IMR-90 (cell line): Measurements from ENCODE around the gene SLC4A11. TPM values are rescaled to one million over a fixed set of nuclear protein-coding genes. Genes with fewer than 3 reads are reported as not detected.

Experiments used
- ATAC-seq: fragments of 200-7000 bp; cut with Tn5 transposase; 2 replicates; pipeline ENCODE4 v1.9.1; 2020; ENCODE audit warnings: low read depth, mild to moderate bottlenecking, moderate library complexity
- BruUV-seq: library from RNA; stranded (reverse); fragments of 400-500 nt; replicated peaks from 2 replicates; lab custom pipeline; 2021; lab: Mats Ljungman, UMichigan
- CTCF ChIA-PET: fragments of 300-600 bp; formaldehyde crosslinking; extraction: SDS; loops from one replicate; lab custom pipeline; 2021; ENCODE audit warnings: antibody characterized with exemption; lab: Yijun Ruan, JAX
- POLR2A ChIA-PET: fragments of 300-600 bp; sonication (Branson Sonifier 250); formaldehyde crosslinking; loops from one replicate; lab custom pipeline; 2022; ENCODE audit warnings: antibody characterized with exemption; ENCODE audit not compliant: unreplicated experiment; lab: Charles Lee
- DNase-seq: peaks from one replicate; pipeline ENCODE4 v3.0.0; 2013
- H2AFZ ChIP-seq: replicated peaks from 2 replicates; pipeline ENCODE3; 2013; ENCODE audit warnings: low read length, mild to moderate bottlenecking; ENCODE audit not compliant: poor library complexity
- H2AK5ac ChIP-seq: 2 replicates; pipeline ENCODE4 v1.6.1; 2013; ENCODE audit warnings: low read depth, low read length, inconsistent platforms
- H2AK9ac ChIP-seq: replicated peaks from 2 replicates; pipeline ENCODE3; 2013; ENCODE audit warnings: mild to moderate bottlenecking, low read depth, low read length, moderate library complexity; ENCODE audit not compliant: poor library complexity
- H2BK120ac ChIP-seq: 2 replicates; pipeline ENCODE4 v1.6.1; 2013; ENCODE audit warnings: low read depth, low read length, inconsistent platforms
- H2BK15ac ChIP-seq: 3 replicates; pipeline ENCODE4 v1.6.1; 2013; ENCODE audit warnings: low read depth, low read length, inconsistent platforms
- H2BK20ac ChIP-seq: 2 replicates; pipeline ENCODE4 v1.6.1; 2013; ENCODE audit warnings: low read depth, mild to moderate bottlenecking, inconsistent platforms, low read length, moderate library complexity
- H2BK5ac ChIP-seq: 2 replicates; pipeline ENCODE4 v1.6.1; 2013; ENCODE audit warnings: mild to moderate bottlenecking, low read depth, low read length, inconsistent platforms; ENCODE audit not compliant: poor library complexity, severe bottlenecking
- H3K14ac ChIP-seq: replicated peaks from 2 replicates; pipeline ENCODE4 v1.6.1; 2013; ENCODE audit warnings: low read depth, low read length, inconsistent platforms
- H3K18ac ChIP-seq: 2 replicates; pipeline ENCODE4 v1.6.1; 2013; ENCODE audit warnings: low read depth, low read length, control low read depth
- H3K23ac ChIP-seq: 2 replicates; pipeline ENCODE4 v1.6.1; 2013; ENCODE audit warnings: low read depth, low read length, inconsistent platforms
- H3K27ac ChIP-seq: 2 replicates; pipeline ENCODE4 v1.5.1; 2013; ENCODE audit warnings: mild to moderate bottlenecking, control low read depth, low read length; ENCODE audit not compliant: insufficient read depth
- H3K27me3 ChIP-seq: 2 replicates; pipeline ENCODE4 v1.6.1; 2013; ENCODE audit warnings: low read length; ENCODE audit not compliant: control insufficient read depth, insufficient read depth
- H3K36me3 ChIP-seq: 2 replicates; pipeline ENCODE4 v1.6.1; 2013; ENCODE audit warnings: low read length, mixed read lengths; ENCODE audit not compliant: control insufficient read depth, insufficient read depth
- H3K4ac ChIP-seq: 2 replicates; pipeline ENCODE4 v1.6.1; 2013; ENCODE audit warnings: low read depth, low read length, inconsistent platforms
- H3K4me1 ChIP-seq: 2 replicates; pipeline ENCODE4 v1.6.1; 2013; ENCODE audit warnings: low read length, mixed read lengths; ENCODE audit not compliant: control insufficient read depth, insufficient read depth
- H3K4me2 ChIP-seq: 2 replicates; pipeline ENCODE4 v1.6.1; 2013; ENCODE audit warnings: low read depth, mild to moderate bottlenecking, control low read depth, low read length, moderate library complexity
- H3K4me3 ChIP-seq: 2 replicates; pipeline ENCODE4 v1.5.1; 2013; ENCODE audit warnings: low read depth, mild to moderate bottlenecking, control low read depth, low read length, moderate library complexity; ENCODE audit not compliant: insufficient read depth
- H3K56ac ChIP-seq: 2 replicates; pipeline ENCODE4 v1.6.1; 2013; ENCODE audit warnings: low read length, inconsistent platforms; ENCODE audit not compliant: insufficient read depth; ENCODE audit errors: extremely low read depth
- H3K79me1 ChIP-seq, 2 experiments: 2 replicates each; pipeline ENCODE4 v1.6.1; 2013; ENCODE audit warnings: low read length in 2 of 2, inconsistent platforms in 1 of 2, low read depth in 1 of 2
- H3K9ac ChIP-seq: 2 replicates; pipeline ENCODE4 v1.6.1; 2013; ENCODE audit warnings: low read depth, low read length, control low read depth
- H3K9me1 ChIP-seq: 2 replicates; pipeline ENCODE4 v1.6.1; 2013; ENCODE audit warnings: low read length, inconsistent platforms; ENCODE audit not compliant: insufficient read depth
- H3K9me3 ChIP-seq: 2 replicates; pipeline ENCODE4 v1.6.1; 2013; ENCODE audit warnings: low read length; ENCODE audit not compliant: control insufficient read depth, insufficient read depth
- H4K20me1 ChIP-seq: 2 replicates; pipeline ENCODE4 v1.6.1; 2013; ENCODE audit warnings: low read length, inconsistent platforms; ENCODE audit not compliant: insufficient read depth
- H4K5ac ChIP-seq: 2 replicates; pipeline ENCODE4 v1.6.1; 2013; ENCODE audit warnings: mild to moderate bottlenecking, low read depth, low read length, control low read depth
- H4K8ac ChIP-seq, 2 experiments: 2 replicates each; pipeline ENCODE4 v1.6.1; 2013; ENCODE audit warnings: low read depth in 2 of 2, low read length in 2 of 2, control low read depth in 1 of 2, inconsistent platforms in 1 of 2
- H4K91ac ChIP-seq: 2 replicates; pipeline ENCODE4 v1.6.1; 2013; ENCODE audit warnings: low read depth, low read length, inconsistent platforms; ENCODE audit not compliant: insufficient read depth
- BHLHE40 ChIP-seq: fragments of 150-350 bp; IDR thresholded peaks from 2 replicates; pipeline ENCODE4 v1.6.1; 2016; ENCODE audit warnings: mild to moderate bottlenecking, low read depth, low read length
- CEBPB ChIP-seq: IDR thresholded peaks from 2 replicates; pipeline ENCODE4 v1.6.1; 2012; ENCODE audit warnings: low read depth, low read length, improper control_type of control experiment
- CHD1 ChIP-seq: IDR thresholded peaks from 2 replicates; pipeline ENCODE4 v1.6.1; 2012; ENCODE audit warnings: low read depth, low read length, improper control_type of control experiment
- ELK1 ChIP-seq: fragments of 150-350 bp; IDR thresholded peaks from 2 replicates; pipeline ENCODE4 v1.6.1; 2016; ENCODE audit warnings: low read depth, mild to moderate bottlenecking, low read length, moderate library complexity, borderline replicate concordance
- FOS ChIP-seq: fragments of 150-350 bp; IDR thresholded peaks from 2 replicates; pipeline ENCODE4 v1.6.1; 2016; ENCODE audit warnings: low read depth, low read length
- MAFK ChIP-seq: IDR thresholded peaks from 2 replicates; pipeline ENCODE4 v1.6.1; 2012; ENCODE audit warnings: low read depth, low read length, improper control_type of control experiment
- MAZ ChIP-seq: IDR thresholded peaks from 2 replicates; pipeline ENCODE4 v1.6.1; 2012; ENCODE audit warnings: low read depth, mild to moderate bottlenecking, low read length, improper control_type of control experiment, moderate library complexity, borderline replicate concordance
- MXI1 ChIP-seq: IDR thresholded peaks from 2 replicates; pipeline ENCODE4 v1.6.1; 2012; ENCODE audit warnings: low read depth, mild to moderate bottlenecking, low read length, moderate library complexity, borderline replicate concordance
- NFE2L2 ChIP-seq: fragments of 150-350 bp; IDR thresholded peaks from 2 replicates; pipeline ENCODE4 v1.6.1; 2016; ENCODE audit warnings: low read depth, mild to moderate bottlenecking, low read length
- POLR2A ChIP-seq: IDR thresholded peaks from 2 replicates; pipeline ENCODE4 v1.6.1; 2012; ENCODE audit warnings: mild to moderate bottlenecking, low read depth, low read length
- RCOR1 ChIP-seq: IDR thresholded peaks from 2 replicates; pipeline ENCODE4 v1.6.1; 2012; ENCODE audit warnings: mild to moderate bottlenecking, low read length, improper control_type of control experiment; ENCODE audit not compliant: insufficient replicate concordance
- SMC3 ChIP-seq: fragments of 150-350 bp; IDR thresholded peaks from 2 replicates; pipeline ENCODE4 v1.6.1; 2016; ENCODE audit warnings: low read depth, mild to moderate bottlenecking, antibody characterized with exemption, low read length, moderate library complexity
- USF2 ChIP-seq: fragments of 150-350 bp; IDR thresholded peaks from 2 replicates; pipeline ENCODE4 v1.6.1; 2017; ENCODE audit warnings: mild to moderate bottlenecking, antibody characterized with exemption, low read length, low read depth
- WGBS, 2 experiments: methylation state at CpG; one replicate each; pipeline versions ENCODE4 v1.1.5 to v1.1.7; 2013; ENCODE audit warnings: missing lambda C conversion rate in 2 of 2; ENCODE audit not compliant: insufficient read length in 1 of 2; ENCODE audit errors: extremely low coverage in 2 of 2; 5-methylcytosine and 5-hydroxymethylcytosine counted together
- dilution Hi-C: fragments of 300-500 bp; cut with HindIII; formaldehyde crosslinking; loops from one replicate; pipeline ENCODE4 v1.14.3; 2018; ENCODE audit warnings: low sequenced_read_pairs; ENCODE audit not compliant: unreplicated experiment
- in situ Hi-C: fragments of 300-500 bp; cut with MboI; formaldehyde crosslinking; loops from 3 replicates; pipeline ENCODE4 v1.14.3; 2019; ENCODE audit warnings: low sequenced_read_pairs, inconsistent platforms, mixed read lengths
- intact Hi-C: fragments of 100-400 bp; cut with micrococcal nuclease; formaldehyde crosslinking; loops from 2 replicates; pipeline ENCODE4 v1.10.0; 2022
- polyA plus RNA-seq, 3 experiments: library from polyadenylated mRNA; depleted of rRNA; stranded (reverse); fragments of >200 nt; gene quantifications; 2 replicates each; pipeline ENCODE4 v1.2.3, GENCODE V29; 2012; ENCODE audit warnings: low replicate concordance in 1 of 3
- total RNA-seq: library from RNA; depleted of rRNA; stranded (reverse); fragments of >200 nt; gene quantifications from 2 replicates; pipeline ENCODE4 v1.2.3, GENCODE V29; 2012
- TF ChIP-seq, protein P1 (sequence below): conservative IDR thresholded peaks from 2 replicates; pipeline ENCODE4 v1.5.1; 2012; ENCODE audit warnings: mild to moderate bottlenecking, low read depth, low read length, improper control_type of control experiment

SLC4A11 gene
- total and polyA plus RNA-seq, 2 of the 4 experiments (the other 2 are of a cell fraction): 0.36 to 0.79 TPM

GRCh38 chr20:3283222-3283820, 44.3 kb upstream of the SLC4A11 start:
- in situ Hi-C loops (no loop called here), intact Hi-C loops (no loop called here), dilution Hi-C loops (no loop called here)
- Histone ChIP-seq H2BK15ac (no peak overlapping the region), H4K5ac (no peak overlapping the region), H3K23ac (no peak overlapping the region), H2AK5ac (no peak overlapping the region), H4K8ac (no peak overlapping the region), H3K9ac (no peak overlapping the region), H2BK20ac (no peak overlapping the region), H4K91ac (no peak overlapping the region), H3K14ac (no peak overlapping the region), H3K56ac (no peak overlapping the region), H3K9me3 (no peaks in the 10 kb centered on the region), H3K4me3 (no peak overlapping the region), H2AK9ac (no peak overlapping the region), H2BK5ac (no peak overlapping the region), H2BK120ac (no peak overlapping the region), H3K27me3 (no peaks in the 10 kb centered on the region), H3K18ac (no peak overlapping the region), H3K4me1 (no peaks in the 10 kb centered on the region), H2AFZ (no peak overlapping the region), H3K4ac (no peak overlapping the region), H3K27ac (no peak overlapping the region), H3K79me1 (peaks cover 0 to 6% of the 10 kb centered on the region in 2 experiments; a peak in 1 of 4 replicates), H3K4me2 (no peak overlapping the region), H4K20me1 (no peaks in the 10 kb centered on the region), H3K36me3 (peaks cover 42% of the 10 kb centered on the region), H3K9me1 (no peaks in the 10 kb centered on the region)
- no peak for DNase-seq
- CTCF ChIA-PET: no interaction called here
- ATAC-seq: no peak
- BruUV-seq: no TSS peak
- no CpG with 5 or more reads among the region's 7 CpGs for WGBS, 2 experiments
- POLR2A ChIA-PET: no interaction called here
- TF ChIP-seq ELK1 (no peak), POLR2A (no peak), CHD1 (no peak), SMC3 (no peak), USF2 (no peak), FOS (no peak), MAFK (no peak), MXI1 (no peak), MAZ (no peak), NFE2L2 (no peak), CEBPB (no peak), BHLHE40 (no peak), RCOR1 (no peak)
- TF ChIP-seq, protein P1, sequence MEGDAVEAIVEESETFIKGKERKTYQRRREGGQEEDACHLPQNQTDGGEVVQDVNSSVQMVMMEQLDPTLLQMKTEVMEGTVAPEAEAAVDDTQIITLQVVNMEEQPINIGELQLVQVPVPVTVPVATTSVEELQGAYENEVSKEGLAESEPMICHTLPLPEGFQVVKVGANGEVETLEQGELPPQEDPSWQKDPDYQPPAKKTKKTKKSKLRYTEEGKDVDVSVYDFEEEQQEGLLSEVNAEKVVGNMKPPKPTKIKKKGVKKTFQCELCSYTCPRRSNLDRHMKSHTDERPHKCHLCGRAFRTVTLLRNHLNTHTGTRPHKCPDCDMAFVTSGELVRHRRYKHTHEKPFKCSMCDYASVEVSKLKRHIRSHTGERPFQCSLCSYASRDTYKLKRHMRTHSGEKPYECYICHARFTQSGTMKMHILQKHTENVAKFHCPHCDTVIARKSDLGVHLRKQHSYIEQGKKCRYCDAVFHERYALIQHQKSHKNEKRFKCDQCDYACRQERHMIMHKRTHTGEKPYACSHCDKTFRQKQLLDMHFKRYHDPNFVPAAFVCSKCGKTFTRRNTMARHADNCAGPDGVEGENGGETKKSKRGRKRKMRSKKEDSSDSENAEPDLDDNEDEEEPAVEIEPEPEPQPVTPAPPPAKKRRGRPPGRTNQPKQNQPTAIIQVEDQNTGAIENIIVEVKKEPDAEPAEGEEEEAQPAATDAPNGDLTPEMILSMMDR: no peak
